ENCODE results near the gene KLHL30. TPM values are rescaled to one million over a fixed set of nuclear protein-coding genes. Genes with fewer than 3 reads are reported as not detected.

Gene KLHL30
- total and polyA plus RNA-seq, 2 donors (not counting 1 experiment from before 2014, with no cell fraction given), result 1.2 to 1.6 TPM

GRCh38 chr2:238187618-238188548 lies 49.4 kb downstream of the KLHL30 start:
- no peak overlapping the region for H3K27ac ChIP-seq (ENCODE audit: insufficient read depth, low read length)
- no peak overlapping the region for H3K4me2 ChIP-seq (ENCODE audit: extremely low read depth, insufficient read depth, low read length)
- DNase-seq (ENCODE audit: low read depth in 2 of 2), result no peak
- peaks cover 19% of the 10 kb centered on the region for H3K36me3 ChIP-seq (ENCODE audit: control insufficient read depth, insufficient read depth, low read length)
- H3K27me3 ChIP-seq (ENCODE audit: control insufficient read depth, insufficient read depth, low read length), result no peaks in the 10 kb centered on the region
- H3K79me2 ChIP-seq (ENCODE audit: control insufficient read depth, insufficient read depth, low read length), result no peaks in the 10 kb centered on the region
- no peaks in the 10 kb centered on the region for H3K9me3 ChIP-seq (ENCODE audit: control insufficient read depth, insufficient read depth, low read depth, low read length)
- no peak overlapping the region for H3K4me3 ChIP-seq (replicated peaks in 1 of 4; ENCODE audit: control extremely low read depth in 1 of 4, insufficient read depth in 1 of 4, low read depth in 3 of 4, low read length in 4 of 4)
- TF ChIP-seq, protein P1, sequence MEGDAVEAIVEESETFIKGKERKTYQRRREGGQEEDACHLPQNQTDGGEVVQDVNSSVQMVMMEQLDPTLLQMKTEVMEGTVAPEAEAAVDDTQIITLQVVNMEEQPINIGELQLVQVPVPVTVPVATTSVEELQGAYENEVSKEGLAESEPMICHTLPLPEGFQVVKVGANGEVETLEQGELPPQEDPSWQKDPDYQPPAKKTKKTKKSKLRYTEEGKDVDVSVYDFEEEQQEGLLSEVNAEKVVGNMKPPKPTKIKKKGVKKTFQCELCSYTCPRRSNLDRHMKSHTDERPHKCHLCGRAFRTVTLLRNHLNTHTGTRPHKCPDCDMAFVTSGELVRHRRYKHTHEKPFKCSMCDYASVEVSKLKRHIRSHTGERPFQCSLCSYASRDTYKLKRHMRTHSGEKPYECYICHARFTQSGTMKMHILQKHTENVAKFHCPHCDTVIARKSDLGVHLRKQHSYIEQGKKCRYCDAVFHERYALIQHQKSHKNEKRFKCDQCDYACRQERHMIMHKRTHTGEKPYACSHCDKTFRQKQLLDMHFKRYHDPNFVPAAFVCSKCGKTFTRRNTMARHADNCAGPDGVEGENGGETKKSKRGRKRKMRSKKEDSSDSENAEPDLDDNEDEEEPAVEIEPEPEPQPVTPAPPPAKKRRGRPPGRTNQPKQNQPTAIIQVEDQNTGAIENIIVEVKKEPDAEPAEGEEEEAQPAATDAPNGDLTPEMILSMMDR (conservative IDR thresholded peaks at IDR 0.05 in 1 of 2, IDR thresholded peaks at IDR 0.05 in 1 of 2; ENCODE audit: low read depth in 1 of 2, low read length in 2 of 2), result no peak
- no peak for TF ChIP-seq EZH2 (IDR thresholded peaks at IDR 0.05; ENCODE audit: low read length, missing control alignments)
- no peak overlapping the region for H2AFZ ChIP-seq (ENCODE audit: low read length)
- H4K20me1 ChIP-seq (ENCODE audit: control insufficient read depth, extremely low read depth, insufficient read depth, low read length), result no peaks in the 10 kb centered on the region
- H3K9ac ChIP-seq (ENCODE audit: insufficient read depth, low read length), result no peak overlapping the region
- no peaks in the 10 kb centered on the region for H3K4me1 ChIP-seq (ENCODE audit: control insufficient read depth, extremely low read depth, insufficient read depth, low read length)

- H3K27me3 ChIP-seq (ENCODE audit: control insufficient read depth, insufficient read depth, low read length), result no peaks in the 10 kb centered on the region
- no peak for DNase-seq (ENCODE audit: low read depth in 2 of 2)
- no peaks in the 10 kb centered on the region for H3K4me1 ChIP-seq (ENCODE audit: control insufficient read depth, extremely low read depth, insufficient read depth, low read length)
- H4K20me1 ChIP-seq (ENCODE audit: control insufficient read depth, extremely low read depth, insufficient read depth, low read length), result no peaks in the 10 kb centered on the region
- H3K27ac ChIP-seq (ENCODE audit: insufficient read depth, low read length), result no peak overlapping the region
- no peak for TF ChIP-seq EZH2 (IDR thresholded peaks at IDR 0.05; ENCODE audit: low read length, missing control alignments)
- TF ChIP-seq, protein P1 (conservative IDR thresholded peaks at IDR 0.05 in 1 of 2, IDR thresholded peaks at IDR 0.05 in 1 of 2; ENCODE audit: low read depth in 1 of 2, low read length in 2 of 2), result no peak
- peaks cover 11% of the 10 kb centered on the region for H3K36me3 ChIP-seq (ENCODE audit: control insufficient read depth, insufficient read depth, low read length)
- no peak overlapping the region for H2AFZ ChIP-seq (ENCODE audit: low read length)
- H3K4me2 ChIP-seq (ENCODE audit: extremely low read depth, insufficient read depth, low read length), result no peak overlapping the region
- no peaks in the 10 kb centered on the region for H3K9me3 ChIP-seq (ENCODE audit: control insufficient read depth, insufficient read depth, low read depth, low read length)
- peaks cover 8% of the 10 kb centered on the region for H3K79me2 ChIP-seq (ENCODE audit: control insufficient read depth, insufficient read depth, low read length)
- H3K4me3 ChIP-seq (replicated peaks in 1 of 4; ENCODE audit: control extremely low read depth in 1 of 4, insufficient read depth in 1 of 4, low read depth in 3 of 4, low read length in 4 of 4), result no peak overlapping the region
- H3K9ac ChIP-seq (ENCODE audit: insufficient read depth, low read length), result no peak overlapping the region
These were observed 52.0 kb downstream of the KLHL30 start for GRCh38 chr2:238190445-238190844.

Other genes starting within 250 kb of the KLHL30 start
- gene UBE2F, start 171.7 kb upstream of the KLHL30 start, total RNA-seq, result 37.8 and 53.7 TPM in 2 replicates
- 95.5 and 113 TPM in 2 replicates for gene UBE2F, start 171.7 kb upstream of the KLHL30 start, polyA plus RNA-seq
- gene SCLY, start 77.7 kb upstream of the KLHL30 start, total RNA-seq, result 13.6 and 16.5 TPM in 2 replicates
- gene SCLY, start 77.7 kb upstream of the KLHL30 start, polyA plus RNA-seq, result 5.3 and 9.1 TPM in 2 replicates
- 1.3 and 2.8 TPM in 2 replicates for gene ESPNL, start 38.3 kb upstream of the KLHL30 start, total RNA-seq
- gene ESPNL, start 38.3 kb upstream of the KLHL30 start, polyA plus RNA-seq, result 0.36 and 0.79 TPM in 2 replicates
- gene ERFE, start 20.3 kb downstream of the KLHL30 start, total RNA-seq, result 1.3 and 1.5 TPM in 2 replicates
- gene ERFE, start 20.3 kb downstream of the KLHL30 start, polyA plus RNA-seq, result 1.1 and 8.3 TPM in 2 replicates
- gene ILKAP, start 65.0 kb downstream of the KLHL30 start, total RNA-seq, result 24.9 and 27.9 TPM in 2 replicates
- 31.3 and 34.6 TPM in 2 replicates for gene ILKAP, start 65.0 kb downstream of the KLHL30 start, polyA plus RNA-seq
- gene HES6, start 101.4 kb downstream of the KLHL30 start, total RNA-seq, result 3.6 and 4.1 TPM in 2 replicates
- 0.82 and 0.91 TPM in 2 replicates for gene HES6, start 101.4 kb downstream of the KLHL30 start, polyA plus RNA-seq
- gene PER2, start 149.9 kb downstream of the KLHL30 start, total RNA-seq, result 2.1 and 4.6 TPM in 2 replicates
- gene PER2, start 149.9 kb downstream of the KLHL30 start, polyA plus RNA-seq, result 1.9 and 2.6 TPM in 2 replicates
- gene TRAF3IP1, start 181.8 kb downstream of the KLHL30 start, total RNA-seq, result 7.7 and 9.2 TPM in 2 replicates
- gene TRAF3IP1, start 181.8 kb downstream of the KLHL30 start, polyA plus RNA-seq, result 3.9 and 4.9 TPM in 2 replicates